NCI-H187 treated with DMSO at 0.1 percent for 48 hours (cell line): Measurements from ENCODE around the gene GDPD5.

ENCODE experiments used
- DNase-seq: peaks from one replicate; lab custom pipeline; 2025; lab: John Stamatoyannopoulos, UW

GDPD5 gene

GRCh38 chr11:75536786-75537641 is 11.3 kb upstream of the GDPD5 start:
- DNase-seq: no peak

DNA sequence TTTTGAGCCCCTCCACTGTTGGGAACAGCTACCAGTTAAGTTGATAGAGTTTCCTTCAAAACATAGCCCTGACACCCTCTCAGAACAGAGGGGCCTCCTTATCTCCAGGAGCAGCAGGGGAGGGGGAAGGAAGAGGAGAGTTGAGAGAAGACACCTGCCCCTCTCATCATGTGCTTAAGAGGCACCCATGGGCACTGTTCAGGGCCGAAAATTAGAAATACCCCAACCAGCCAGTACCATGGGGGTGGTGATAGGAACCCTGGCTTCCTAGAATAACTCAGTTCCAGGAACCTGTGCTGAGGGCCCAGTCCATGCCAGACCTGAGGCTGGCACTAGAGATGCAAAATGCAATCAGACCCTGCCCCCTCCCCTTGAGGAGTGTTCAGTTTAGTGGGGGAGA is 9.3 kb upstream of the GDPD5 start:
- DNase-seq: no peak

DNA sequence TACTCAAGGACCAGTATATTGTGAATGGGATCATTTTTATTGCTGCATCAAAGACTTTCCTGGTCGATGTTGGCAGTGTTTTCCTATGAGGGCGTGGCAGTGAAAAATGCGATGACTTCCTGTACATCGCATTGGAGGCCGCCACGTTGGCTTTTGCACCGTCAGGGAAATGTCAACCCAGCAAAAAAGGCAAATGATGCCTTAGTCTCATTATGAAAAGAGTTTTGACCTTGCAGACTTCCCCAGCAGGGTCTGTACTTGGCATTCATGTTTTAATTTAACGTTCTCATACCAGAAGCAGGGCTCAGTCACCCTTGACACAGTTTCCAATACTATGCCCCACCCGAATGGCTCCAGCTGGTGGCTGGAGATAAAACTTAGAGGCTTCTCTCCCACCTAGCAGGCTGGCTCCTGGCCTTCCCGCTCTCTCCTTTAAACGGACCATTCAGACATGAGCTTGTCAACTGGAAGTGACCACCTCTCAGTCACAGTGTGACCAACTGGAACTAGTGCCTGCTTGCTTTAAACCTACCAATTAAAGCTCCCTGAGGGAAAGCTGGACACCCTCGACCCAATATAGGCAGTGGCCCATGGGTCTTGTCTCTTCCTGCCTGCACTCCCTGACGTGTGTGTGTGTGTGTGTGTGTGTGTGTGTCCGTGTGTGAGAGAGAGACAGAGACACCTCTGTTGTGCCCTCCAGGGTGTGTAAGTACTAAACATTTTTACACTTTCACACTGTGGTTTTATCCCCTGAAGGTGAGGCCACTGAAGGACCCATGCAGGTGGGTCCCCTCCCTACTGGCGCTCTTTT is 8.7 kb upstream of the GDPD5 start:
- no peak for DNase-seq

DNA sequence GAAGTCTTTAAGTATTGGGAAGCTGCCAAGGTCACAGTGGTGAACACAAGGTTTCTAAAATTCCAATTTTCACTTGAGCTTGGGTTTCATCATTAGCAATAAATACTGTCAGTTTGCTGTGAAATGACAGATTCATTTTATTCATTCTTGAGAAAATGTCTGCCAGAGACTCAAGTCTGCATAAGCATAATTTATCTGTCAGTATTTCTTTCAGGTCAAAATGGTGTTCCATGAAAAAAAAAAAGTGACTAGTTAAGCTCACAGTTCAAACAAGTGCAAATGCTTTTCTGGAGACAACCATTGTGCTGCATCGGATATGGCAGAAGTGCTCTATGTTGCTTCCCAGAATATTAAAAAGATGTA is 8.1 kb upstream of the GDPD5 start:
- no peak for DNase-seq

- no peak for DNase-seq
Observed at GRCh38 chr11:75532200-75533048, 6.7 kb upstream of the GDPD5 start.

DNA sequence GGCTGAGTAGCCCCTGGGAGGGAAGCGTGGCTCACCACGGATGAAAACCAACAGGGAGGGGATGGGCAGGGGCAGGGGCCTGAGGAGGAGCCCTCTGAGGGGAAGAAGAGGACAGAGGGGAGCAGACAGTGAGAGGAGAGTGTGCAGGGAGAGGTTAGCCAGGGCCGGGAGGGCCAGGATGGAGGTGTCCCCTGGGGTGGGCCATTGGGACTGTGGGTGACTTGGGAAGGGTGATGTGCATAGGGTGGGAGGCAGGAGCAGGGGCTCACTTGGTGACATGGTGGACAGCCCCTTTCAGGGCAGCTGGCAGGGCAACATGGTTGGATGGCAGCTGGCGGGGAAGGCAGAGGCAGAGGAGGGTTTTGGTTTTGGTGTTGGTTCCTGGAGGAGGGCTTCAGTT is 5.6 kb upstream of the GDPD5 start:
- no peak for DNase-seq

DNA sequence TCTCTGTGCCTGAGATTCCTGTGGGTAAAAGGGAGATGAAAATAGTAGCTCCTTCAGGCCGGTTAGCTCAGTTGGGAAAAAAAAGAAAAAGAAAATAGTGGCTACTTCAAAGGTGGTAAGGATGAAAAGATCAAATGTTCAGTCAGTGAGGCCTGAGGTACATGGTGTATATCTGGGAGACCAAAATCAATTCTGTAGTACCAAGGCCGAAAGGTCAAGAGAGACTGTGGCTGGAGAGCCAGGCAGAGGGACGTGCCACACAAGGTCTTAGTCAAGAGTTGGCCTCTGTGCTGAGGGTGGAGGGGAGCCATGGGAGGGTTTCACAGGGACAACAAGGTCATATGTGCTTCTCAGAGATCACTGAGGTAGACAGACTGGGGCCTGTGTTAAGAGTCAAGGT is 4.8 kb upstream of the GDPD5 start:
- no peak for DNase-seq

GRCh38 chr11:75527938-75528735 is 2.4 kb upstream of the GDPD5 start:
- no peak for DNase-seq

GRCh38 chr11:75527130-75527529 is 1.4 kb upstream of the GDPD5 start:
- DNase-seq: no peak

- DNase-seq: no peak
Observed at GRCh38 chr11:75526192-75526541, 426 bp upstream of the GDPD5 start.

DNA sequence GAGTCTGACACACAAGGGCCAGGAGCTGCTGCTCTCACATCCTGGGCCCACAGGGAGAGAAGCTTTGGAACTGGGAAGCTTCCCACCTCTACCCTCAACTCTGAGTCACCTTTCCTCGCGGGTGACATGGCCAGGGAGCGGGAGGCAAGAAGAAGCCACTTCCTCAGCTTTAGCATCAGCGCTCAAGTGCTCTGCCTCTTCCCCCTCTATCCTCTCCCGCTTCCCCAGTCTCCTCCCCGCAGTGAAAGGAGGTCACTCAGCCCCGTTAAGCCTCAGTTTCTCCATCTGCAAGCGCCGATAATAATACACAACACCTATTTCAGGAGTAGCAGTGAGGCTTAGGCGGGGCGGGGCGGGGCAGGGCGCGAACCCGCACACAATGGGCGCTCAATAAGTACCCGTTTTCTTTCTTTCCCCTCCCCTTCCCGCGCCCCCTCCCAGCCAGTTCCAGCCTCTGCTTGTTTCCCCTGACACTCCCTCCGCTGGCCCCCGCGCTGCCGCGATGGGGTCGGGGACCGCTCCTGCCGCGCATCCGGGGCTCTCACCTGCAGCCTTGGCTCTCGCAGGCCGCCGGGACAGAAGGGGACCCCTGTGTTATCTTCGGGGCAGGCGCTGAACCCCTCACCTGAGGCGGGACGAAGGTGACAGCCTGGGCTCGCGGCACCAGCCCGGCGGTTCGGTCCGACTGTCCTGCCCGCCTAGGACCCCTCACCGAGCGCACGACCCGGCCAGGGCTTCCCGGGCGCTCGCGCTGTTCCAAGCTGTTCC is 892 bp downstream of the GDPD5 start:
- DNase-seq: no peak

- DNase-seq: no peak
Observed at GRCh38 chr11:75523811-75524664, 1.7 kb downstream of the GDPD5 start.

- no peak for DNase-seq
Observed at GRCh38 chr11:75523189-75523588, 2.6 kb downstream of the GDPD5 start.

- no peak for DNase-seq
Observed at GRCh38 chr11:75522286-75523044, 3.3 kb downstream of the GDPD5 start.

GRCh38 chr11:75520688-75521087 is 5.1 kb downstream of the GDPD5 start:
- DNase-seq: no peak

DNA sequence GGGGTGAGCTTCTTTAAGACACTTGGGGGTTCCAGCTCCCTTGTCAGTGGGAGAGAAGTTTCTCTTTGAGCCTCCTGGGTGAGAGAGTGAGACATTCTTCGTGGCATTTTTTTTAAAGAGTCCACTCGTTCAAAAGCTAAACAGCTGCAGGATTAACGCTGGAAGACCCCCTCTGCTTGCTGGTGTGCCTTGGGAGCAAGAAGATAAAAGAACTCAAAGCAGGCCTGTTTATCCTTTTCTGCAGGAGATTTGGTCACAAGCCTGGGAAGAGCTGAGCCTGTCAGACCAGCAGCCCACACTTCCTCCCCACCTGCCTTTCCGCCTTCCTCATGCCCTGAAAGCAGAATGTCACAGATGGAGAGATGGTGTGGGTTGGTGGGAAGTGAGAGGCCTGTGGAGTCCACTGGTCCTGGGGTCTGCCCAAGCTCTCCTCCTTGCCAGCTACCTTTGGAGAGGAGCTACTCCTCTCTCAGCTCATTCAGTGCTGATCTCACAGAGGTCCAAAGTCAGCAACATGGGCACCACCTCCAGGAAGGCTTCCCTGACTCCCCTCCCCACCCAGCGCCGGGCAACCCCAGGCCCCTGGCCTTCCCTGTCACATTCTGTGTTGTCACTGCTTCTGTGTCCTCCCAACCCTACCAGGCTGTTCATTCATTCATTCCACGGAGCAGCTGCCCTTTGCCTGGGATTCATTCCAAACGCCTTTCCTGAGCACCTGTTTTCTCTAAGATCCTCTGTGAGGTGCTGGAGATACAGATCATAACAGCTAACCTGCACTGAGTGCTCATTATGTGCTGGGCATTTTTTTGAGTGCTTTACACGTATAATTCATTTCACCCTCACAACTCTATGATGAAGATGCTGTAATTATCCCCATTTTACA is 6.7 kb downstream of the GDPD5 start:
- no peak for DNase-seq

DNA sequence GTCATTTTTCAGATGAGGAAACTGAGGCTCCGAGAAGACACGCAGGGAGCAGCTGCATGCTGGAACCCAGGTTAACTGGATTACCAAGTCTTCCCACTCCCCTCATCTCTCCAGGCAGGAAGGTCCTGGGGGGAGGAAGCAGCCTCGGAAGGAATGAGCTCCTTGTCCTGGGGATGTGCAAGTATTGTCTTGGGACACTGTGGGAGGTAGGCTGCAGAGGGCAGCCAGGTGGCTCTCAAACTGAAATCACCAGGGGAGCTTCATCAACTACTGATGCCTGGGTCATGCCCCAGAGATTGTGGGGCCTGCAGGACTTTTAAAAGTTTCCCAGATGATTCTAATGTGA is 7.6 kb downstream of the GDPD5 start:
- no peak for DNase-seq

- no peak for DNase-seq
Observed at GRCh38 chr11:75516886-75517285, 8.9 kb downstream of the GDPD5 start.
